ENCODE results near the gene CTDSPL. TPM values are rescaled to one million over a fixed set of nuclear protein-coding genes. Genes with fewer than 3 reads are reported as not detected.

CTDSPL gene
- total RNA-seq, 1 donor from 2014 or later, result 43.4 TPM

DNA sequence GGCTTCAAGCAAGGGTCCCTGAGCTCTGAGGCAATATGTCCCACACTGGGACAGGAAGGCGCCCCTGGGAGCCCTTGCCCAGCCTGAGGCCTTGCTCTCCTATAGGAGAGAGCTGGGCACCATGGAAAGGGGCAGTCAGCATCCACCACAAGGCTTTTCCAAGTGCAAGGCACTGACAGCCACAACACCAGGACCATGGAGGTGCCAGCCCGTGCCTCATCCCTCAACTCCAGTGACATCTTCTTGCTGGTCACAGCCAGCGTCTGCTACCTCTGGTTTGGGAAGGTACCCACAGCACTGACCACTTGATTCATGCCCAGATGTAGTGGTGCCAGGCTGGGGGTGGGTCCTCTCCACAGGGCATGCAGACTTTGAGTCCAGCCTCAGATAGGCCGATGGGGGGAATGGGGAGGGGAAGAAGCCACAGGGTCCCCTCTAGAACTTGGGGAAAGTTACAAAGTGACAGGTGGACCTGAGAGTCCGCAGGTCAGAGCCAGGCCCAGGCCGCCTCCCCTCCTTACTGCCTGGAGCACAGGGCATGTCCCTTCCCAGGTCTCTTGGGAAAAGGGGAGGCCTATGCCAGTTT lies 140.7 kb downstream of the CTDSPL start:
- no peak for DNase-seq (ENCODE audit: low read depth)

GRCh38 chr3:38002940-38003339 lies 141.3 kb downstream of the CTDSPL start:
- no peak for DNase-seq (ENCODE audit: low read depth)

DNA sequence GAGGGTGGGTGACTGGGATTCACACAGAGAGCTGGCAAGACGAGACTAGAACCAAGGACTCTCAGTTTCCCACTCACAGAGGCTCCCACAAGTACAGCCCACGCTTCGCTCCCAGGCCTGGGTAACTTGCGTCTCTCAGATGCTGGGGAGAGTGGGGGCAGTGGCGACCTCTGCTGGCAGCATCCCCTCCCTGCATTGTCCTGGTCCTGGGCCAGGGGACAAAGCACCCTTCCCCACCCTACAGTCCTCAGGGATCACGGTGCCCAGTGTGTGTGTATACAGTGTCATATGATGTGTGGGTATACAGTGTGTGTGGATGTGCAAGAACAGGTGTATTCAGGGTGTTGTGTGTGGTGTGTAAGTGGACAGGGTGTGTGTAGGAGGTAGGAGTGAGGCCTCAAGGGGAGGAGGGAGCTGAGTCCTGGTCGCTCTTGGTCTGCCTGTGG lies 141.7 kb downstream of the CTDSPL start:
- DNase-seq (ENCODE audit: low read depth), result no peak

DNA sequence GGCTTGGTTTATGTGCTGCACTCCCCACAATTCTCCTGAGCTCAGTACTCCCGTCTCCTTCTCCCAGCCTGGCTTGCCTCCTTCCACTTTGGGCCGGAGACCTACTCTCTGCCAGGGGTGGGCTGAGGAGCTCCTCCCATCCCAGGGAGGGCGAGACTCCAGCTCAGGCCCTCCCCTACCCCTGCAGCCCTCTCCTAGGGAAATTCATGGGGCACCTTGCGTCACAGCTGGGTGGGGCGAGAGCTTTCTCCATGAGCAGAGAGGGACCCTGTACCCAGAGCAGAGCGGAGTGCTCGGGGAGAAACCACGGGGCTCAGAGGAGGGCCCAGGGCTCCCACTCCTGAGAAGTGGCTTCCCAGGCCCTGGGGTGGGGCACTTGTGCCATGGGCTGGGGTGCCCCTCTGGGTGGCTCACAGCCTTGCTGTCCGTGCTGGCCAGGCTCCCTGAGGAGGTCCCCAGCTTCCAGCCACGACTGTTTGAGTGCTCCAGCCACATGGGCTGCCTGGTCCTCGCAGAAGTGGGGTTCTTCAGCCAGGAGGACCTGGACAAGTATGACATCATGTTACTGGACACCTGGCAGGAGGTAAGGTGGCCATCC lies 142.2 kb downstream of the CTDSPL start:
- no peak for DNase-seq (ENCODE audit: low read depth)

GRCh38 chr3:38004415-38005075 lies 142.9 kb downstream of the CTDSPL start:
- DNase-seq (ENCODE audit: low read depth), result peak; percentile 67

DNA sequence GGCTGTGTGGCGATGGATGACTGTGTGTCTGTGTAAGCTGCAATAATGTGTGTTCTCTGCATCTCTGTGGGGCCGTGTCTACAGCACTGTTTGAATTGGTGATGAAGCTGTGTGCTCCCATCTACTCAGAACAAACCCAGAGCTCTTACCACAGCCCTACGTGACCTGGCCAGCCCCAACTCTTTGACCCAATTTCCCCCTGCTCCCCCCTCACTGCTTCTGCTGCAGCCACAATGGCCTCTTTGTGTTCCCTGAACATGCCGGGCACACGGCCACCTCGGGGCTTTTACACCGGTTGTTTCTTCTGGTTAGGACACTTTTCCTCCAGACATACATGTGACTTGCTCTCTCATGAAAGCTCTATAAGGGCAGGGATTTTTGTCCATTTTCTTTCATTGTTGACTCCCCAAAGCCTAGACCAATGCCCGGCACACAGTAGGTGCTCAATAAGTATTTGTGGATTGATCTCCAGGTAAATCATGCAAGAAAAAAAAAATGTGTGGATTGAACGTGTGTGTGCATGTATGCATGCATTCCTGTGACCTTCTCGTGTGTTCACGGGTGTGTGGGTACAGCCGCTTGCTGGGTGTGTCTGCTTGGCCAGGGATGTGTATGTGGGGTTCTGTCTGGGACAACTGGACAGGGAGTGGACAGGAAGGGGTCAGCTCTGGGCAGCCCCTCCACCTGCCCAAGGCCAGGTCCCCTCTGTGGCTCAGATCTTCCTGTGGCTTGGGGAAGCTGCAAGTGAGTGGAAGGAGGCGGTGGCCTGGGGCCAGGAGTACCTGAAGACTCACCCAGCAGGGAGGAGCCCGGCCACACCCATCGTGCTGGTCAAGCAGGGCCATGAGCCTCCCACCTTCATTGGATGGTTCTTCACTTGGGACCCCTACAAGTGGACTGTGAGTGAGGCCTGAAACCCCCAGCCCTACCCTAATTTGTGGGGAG lies 143.7 kb downstream of the CTDSPL start:
- DNase-seq (ENCODE audit: low read depth), result no peak

- no peak for DNase-seq (ENCODE audit: low read depth)
Measured at GRCh38 chr3:38006031-38006430, 144.4 kb downstream of the CTDSPL start.

GRCh38 chr3:38006445-38006995 lies 144.8 kb downstream of the CTDSPL start:
- no peak for DNase-seq (ENCODE audit: low read depth)

DNA sequence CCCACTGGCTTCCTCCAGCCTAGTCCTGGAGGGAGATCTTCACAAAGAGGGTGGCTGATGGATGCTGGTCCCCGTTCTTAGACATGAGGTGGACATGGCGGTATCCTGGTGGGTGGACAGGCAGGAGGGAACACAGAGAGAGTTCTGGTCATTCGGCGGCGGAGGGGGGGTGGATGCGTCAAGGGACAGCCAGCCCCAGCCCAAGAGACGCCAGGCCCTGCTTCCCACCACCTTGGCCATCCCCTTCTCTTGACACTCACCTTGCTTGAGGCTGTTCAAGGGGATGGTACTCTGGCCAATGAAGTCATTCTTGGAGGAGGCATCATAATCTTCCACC lies 146.0 kb downstream of the CTDSPL start:
- no peak for DNase-seq (ENCODE audit: low read depth)

DNA sequence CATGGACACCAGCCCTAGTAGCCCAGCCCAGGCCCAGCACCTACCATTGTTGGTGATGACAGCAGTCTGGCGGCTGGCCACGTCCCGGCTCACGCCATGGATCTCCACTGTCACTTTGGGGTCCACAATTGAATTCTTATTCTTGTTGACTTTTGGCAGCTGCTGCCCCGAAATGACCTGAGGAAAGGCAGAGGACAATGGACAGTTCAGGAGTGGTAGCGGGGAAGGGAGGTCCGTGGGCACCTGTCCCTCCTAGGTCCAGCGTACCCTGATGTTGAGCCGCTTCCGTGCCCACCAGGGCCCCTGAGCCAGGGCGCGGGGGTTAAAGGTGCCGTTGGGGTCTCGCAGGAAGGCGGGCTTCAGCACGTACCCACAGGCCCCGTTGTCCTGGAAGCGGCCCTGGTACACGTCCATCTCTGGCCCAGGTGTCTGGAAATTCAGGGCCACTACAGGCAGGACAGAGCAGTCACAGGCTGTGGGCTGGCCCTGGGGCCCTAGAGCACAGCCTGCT lies 146.6 kb downstream of the CTDSPL start:
- DNase-seq (ENCODE audit: low read depth), result no peak

DNA sequence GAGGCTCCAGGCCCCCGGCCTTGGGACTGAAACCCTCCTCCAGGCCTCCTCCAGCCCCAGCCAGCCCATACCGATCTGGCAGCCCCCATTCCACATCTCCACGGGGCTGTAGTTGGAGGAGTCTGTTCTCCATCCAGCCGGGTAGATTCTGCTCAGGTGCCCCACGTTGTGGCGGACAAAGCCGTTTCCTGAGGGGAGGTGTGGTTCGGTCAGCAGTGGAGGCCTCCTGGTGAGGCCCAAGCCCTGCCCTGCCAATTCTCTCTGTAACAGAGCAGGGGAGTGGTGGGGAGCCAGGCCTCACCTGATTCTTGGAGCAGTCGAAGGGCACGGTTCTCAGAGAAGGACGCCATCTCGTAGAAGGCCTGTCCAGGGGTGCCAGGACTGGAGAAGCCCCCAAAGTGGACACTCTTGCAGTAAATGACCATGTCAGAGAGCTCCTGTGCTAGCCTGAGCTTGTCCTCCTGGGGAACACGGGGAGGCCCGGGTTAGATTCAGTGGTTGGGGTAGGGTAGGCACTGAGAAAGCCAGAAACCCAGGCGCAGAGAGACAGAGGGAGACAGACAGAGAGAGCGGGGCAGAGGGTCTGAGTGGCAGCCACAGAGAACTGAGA lies 147.4 kb downstream of the CTDSPL start:
- DNase-seq (ENCODE audit: low read depth), result no peak

GRCh38 chr3:38009807-38010591 lies 148.3 kb downstream of the CTDSPL start:
- DNase-seq (ENCODE audit: low read depth), result no peak

GRCh38 chr3:38011111-38011510 lies 149.4 kb downstream of the CTDSPL start:
- DNase-seq (ENCODE audit: low read depth), result no peak

- no peak for DNase-seq (ENCODE audit: low read depth)
Measured at GRCh38 chr3:38015485-38015884, 153.8 kb downstream of the CTDSPL start.

DNA sequence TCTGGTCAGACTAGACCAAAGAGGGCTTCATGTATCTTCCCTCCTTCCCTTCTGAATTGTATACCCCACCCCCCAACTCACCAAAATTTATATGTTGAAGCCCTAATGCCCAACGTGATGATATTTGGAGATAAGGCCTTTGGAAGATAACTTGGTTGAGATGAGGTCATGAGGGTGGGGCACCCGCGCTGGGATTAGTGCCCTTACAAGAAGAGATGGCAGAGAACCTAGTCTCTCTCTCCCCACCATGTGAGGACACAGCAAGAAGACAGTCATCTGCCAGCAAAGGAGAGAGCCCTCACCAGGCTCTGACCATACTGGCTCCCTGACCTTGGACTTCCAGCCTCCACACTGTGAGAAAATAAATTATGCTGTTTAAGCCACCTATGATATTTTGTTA lies 154.3 kb downstream of the CTDSPL start:
- DNase-seq (ENCODE audit: low read depth), result no peak

DNA sequence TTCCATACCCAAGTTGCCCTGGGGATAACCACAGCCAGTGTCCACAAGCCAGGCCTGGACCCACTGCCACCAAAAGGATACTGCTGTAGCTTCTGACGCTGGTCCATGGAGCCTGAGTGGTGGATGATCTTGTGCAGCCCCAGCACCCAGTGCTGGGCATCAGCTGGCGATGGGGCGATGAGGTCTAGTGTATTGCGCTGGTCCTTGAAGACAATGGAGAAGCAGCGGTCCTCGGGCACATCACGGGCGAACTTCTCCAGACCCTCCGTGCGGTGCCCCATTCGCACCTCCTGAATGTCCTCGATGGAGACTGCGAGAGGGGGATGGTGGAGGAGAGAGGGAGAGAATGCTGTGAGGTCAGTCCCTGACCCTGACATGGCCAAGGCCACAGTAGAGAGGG lies 154.7 kb downstream of the CTDSPL start:
- no peak for DNase-seq (ENCODE audit: low read depth)

DNA sequence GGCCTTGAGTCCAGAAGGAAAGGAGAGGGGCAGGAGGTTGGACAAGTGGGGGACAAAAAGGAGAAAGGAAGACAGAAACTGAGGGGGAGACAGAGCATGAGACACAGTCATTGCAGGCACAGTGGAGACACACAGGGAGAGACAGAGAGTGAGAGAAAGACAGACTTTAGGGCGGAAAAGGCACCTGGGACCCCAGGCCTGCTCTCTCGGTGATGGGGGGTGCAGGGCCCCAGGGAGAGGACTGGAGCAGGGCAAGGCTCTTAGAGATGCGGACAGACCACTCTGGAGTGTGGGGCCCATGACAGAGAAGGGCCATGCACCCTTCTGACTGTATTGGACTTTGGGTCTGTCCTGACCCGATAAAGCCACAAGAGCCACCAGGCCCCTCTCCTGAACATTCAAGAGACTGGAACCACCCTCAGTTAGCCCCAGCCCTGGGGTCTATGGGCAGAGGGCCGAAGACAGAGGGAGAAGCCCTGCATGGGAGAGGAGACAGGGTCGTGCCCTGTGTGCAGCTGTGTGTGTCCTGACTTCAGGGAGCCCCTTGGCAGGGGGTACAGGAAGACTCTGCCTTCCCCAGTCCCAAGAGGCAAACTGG lies 155.3 kb downstream of the CTDSPL start:
- no peak for DNase-seq (ENCODE audit: low read depth)

DNA sequence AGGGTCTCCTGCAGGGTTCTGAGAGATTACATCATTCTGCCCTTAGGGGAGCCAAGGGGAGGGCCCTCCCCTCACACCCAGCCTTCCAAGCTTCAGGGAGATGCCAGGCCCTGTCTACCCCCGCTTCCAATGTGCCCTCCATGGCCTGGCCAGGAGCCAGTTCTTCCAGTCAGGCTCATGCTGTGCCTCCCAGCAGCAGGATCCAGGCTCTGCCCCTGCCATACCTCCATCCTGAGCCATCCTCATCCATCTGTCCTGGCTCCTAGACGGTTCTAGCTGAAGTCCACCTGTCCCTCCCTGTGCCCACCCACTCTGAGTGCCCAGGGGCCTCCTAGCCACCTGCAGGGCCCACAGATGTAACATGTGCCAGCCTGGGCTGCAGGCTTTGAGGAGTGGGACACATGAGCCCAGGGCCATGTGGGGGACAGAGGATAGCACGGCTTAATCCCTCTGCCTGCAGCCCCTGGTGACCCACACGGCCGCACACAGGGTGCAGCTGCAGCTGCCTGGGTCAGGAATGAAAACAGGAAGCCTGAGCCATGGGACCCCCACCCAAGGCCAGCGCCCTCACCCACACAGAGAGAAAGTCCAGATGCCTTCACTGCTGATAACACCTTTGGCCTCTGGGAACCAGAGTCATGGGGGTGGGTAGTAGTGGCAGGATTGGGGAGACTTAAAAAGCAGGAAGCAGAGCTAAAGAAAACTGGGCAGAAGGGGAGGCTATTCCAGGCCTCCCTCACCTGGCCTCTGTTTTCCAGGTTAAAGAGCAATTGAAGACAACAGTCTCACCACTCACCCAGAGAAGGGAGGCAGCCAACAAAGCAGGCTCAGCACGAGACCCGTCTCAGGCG lies 156.0 kb downstream of the CTDSPL start:
- DNase-seq (ENCODE audit: low read depth), result no peak

All from renal cortical epithelial cell (primary cell).